ENCODE measurements around the gene GJC2.

Gene GJC2

DNA sequence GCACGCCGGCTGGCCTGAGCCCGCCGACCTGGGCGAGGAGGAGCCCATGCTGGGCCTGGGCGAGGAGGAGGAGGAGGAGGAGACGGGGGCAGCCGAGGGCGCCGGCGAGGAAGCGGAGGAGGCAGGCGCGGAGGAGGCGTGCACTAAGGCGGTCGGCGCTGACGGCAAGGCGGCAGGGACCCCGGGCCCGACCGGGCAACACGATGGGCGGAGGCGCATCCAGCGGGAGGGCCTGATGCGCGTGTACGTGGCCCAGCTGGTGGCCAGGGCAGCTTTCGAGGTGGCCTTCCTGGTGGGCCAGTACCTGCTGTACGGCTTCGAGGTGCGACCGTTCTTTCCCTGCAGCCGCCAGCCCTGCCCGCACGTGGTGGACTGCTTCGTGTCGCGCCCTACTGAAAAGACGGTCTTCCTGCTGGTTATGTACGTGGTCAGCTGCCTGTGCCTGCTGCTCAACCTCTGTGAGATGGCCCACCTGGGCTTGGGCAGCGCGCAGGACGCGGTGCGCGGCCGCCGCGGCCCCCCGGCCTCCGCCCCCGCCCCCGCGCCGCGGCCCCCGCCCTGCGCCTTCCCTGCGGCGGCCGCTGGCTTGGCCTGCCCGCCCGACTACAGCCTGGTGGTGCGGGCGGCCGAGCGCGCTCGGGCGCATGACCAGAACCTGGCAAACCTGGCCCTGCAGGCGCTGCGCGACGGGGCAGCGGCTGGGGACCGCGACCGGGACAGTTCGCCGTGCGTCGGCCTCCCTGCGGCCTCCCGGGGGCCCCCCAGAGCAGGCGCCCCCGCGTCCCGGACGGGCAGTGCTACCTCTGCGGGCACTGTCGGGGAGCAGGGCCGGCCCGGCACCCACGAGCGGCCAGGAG, 8.6 kb downstream of the GJC2 start:
- TF ChIP-seq, protein P1, sequence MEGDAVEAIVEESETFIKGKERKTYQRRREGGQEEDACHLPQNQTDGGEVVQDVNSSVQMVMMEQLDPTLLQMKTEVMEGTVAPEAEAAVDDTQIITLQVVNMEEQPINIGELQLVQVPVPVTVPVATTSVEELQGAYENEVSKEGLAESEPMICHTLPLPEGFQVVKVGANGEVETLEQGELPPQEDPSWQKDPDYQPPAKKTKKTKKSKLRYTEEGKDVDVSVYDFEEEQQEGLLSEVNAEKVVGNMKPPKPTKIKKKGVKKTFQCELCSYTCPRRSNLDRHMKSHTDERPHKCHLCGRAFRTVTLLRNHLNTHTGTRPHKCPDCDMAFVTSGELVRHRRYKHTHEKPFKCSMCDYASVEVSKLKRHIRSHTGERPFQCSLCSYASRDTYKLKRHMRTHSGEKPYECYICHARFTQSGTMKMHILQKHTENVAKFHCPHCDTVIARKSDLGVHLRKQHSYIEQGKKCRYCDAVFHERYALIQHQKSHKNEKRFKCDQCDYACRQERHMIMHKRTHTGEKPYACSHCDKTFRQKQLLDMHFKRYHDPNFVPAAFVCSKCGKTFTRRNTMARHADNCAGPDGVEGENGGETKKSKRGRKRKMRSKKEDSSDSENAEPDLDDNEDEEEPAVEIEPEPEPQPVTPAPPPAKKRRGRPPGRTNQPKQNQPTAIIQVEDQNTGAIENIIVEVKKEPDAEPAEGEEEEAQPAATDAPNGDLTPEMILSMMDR (IDR thresholded peaks at IDR 0.05; ENCODE audit: low read depth, low read length) = no peak
- DNase-seq (ENCODE audit: extremely low read depth, low read depth) = no peak

GRCh38 chr1:228159008-228159665, 9.4 kb downstream of the GJC2 start:
- TF ChIP-seq, protein P1 (IDR thresholded peaks at IDR 0.05; ENCODE audit: low read depth, low read length) = no peak

DNA sequence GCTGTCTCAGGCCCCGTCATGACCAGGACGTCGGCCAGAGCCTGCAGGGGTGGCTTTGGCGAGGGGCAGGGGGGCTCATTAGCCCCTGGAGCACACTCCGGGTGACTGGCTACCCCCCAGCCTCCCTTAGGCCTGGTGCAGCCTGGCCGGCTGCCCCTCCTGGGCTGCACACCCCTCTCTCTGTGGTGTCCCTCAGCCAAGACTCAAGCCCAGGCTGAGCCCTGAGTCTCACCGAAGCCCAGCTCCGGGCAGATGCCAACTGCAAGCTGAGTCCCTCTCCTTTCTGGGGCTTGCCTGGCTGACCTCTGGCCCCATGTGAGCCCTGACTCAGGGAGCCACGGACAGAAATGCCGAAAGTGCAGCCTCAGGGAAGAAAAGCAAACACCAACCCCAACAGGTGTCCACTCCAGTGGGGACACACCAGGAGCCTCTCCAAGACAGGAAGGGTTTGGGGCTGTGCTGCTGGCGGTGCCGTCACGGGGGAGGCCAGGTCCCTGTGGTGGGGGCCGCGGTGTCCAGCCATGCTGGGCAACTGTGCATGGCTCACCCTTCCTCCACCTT, 10.6 kb downstream of the GJC2 start:
- TF ChIP-seq, protein P1 (IDR thresholded peaks at IDR 0.05; ENCODE audit: low read depth, low read length) = no peak
- DNase-seq (ENCODE audit: extremely low read depth, low read depth) = no peak

More at GRCh38 chr1:228159008-228159665, 9.4 kb downstream of the GJC2 start:
- no peak for DNase-seq (ENCODE audit: extremely low read depth, low read depth)

GRCh38 chr1:228161362-228161761, 11.6 kb downstream of the GJC2 start:
- TF ChIP-seq, protein P1 (IDR thresholded peaks at IDR 0.05; ENCODE audit: low read depth, low read length) = no peak

GRCh38 chr1:228161866-228162265, 12.1 kb downstream of the GJC2 start:
- no peak for DNase-seq (ENCODE audit: extremely low read depth, low read depth)
- TF ChIP-seq, protein P1 (IDR thresholded peaks at IDR 0.05; ENCODE audit: low read depth, low read length) = no peak

More at GRCh38 chr1:228161362-228161761, 11.6 kb downstream of the GJC2 start:
- DNase-seq (ENCODE audit: extremely low read depth, low read depth) = no peak

DNA sequence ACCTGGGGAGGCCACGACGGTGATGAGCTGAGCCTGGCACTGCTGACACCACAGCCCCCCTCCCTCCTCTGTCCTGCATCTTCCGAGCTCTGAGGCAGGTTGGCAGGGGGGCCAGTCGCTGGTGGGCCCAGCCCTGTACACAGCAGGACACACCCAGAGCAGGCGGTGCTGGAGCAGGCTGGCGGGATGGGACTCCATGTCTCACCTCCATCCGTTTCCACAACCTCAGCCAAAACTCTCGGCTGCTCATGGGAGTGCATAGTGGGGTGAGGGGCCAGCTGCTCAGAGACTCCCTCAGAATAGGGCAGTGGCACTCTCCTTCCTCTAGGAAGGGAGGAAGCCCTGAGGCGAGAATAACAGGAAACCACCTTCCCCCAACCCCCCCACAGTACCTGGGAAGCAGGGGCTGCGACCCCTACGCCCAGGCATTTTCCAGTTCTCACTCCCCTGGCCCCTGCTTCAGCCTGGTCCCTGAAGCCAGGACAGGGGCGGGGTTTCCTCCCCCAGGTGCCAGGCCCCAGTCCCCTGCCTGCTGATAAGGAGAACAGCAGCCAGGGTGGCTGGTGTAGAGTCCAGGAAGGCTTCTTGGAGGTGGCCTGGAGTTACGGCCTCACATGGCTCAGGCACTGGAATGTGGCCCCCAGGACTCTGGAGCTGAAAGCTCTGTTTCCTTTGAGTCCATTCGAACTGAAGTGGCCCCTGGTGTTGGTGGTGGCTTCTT, 12.7 kb downstream of the GJC2 start:
- TF ChIP-seq, protein P1 (IDR thresholded peaks at IDR 0.05; ENCODE audit: low read depth, low read length) = no peak
- DNase-seq (ENCODE audit: extremely low read depth, low read depth) = no peak

Data from AG09319 (cell line).